DOHH2 (cell line): Measurements from ENCODE around the gene STARD10.

Experiments used
- H3F3A ChIP-seq: fragments of 200-600 bp; sonication (generic), shearing (Covaris generic); 2 replicates; pipeline ENCODE4 v1.6.0; 2016; ENCODE audit warnings: antibody characterized with exemption, mild to moderate bottlenecking; ENCODE audit not compliant: control insufficient read depth, insufficient read depth
- H3K27ac ChIP-seq: fragments of 200-600 bp; sonication (generic); 2 replicates; pipeline ENCODE4 v1.5.1; 2014; ENCODE audit warnings: low read depth, mild to moderate bottlenecking, low read length, moderate library complexity
- H3K27me3 ChIP-seq: fragments of 200-600 bp; sonication (generic); 2 replicates; pipeline ENCODE4 v1.6.1; 2014; ENCODE audit warnings: mild to moderate bottlenecking, low read length, mixed read lengths; ENCODE audit not compliant: control insufficient read depth
- H3K36me3 ChIP-seq: fragments of 200-600 bp; sonication (generic); 2 replicates; pipeline ENCODE4 v1.6.1; 2014; ENCODE audit warnings: mild to moderate bottlenecking, low read length, moderate library complexity, mixed read lengths; ENCODE audit not compliant: control insufficient read depth
- H3K4me1 ChIP-seq: fragments of 200-600 bp; sonication (generic); 2 replicates; pipeline ENCODE4 v1.6.1; 2014; ENCODE audit warnings: mild to moderate bottlenecking, low read length, mixed read lengths; ENCODE audit not compliant: control insufficient read depth
- H3K4me2 ChIP-seq: fragments of 200-600 bp; sonication (generic); 2 replicates; pipeline ENCODE4 v1.6.0; 2014; ENCODE audit warnings: mild to moderate bottlenecking, low read length, moderate library complexity
- H3K4me3 ChIP-seq: fragments of 200-600 bp; sonication (generic); 2 replicates; pipeline ENCODE4 v1.5.1; 2014; ENCODE audit warnings: mild to moderate bottlenecking, low read length, mixed read lengths
- H3K79me2 ChIP-seq: fragments of 200-600 bp; sonication (generic); 2 replicates; pipeline ENCODE4 v1.6.1; 2014; ENCODE audit warnings: mild to moderate bottlenecking, low read length, mixed read lengths; ENCODE audit not compliant: control insufficient read depth
- H3K9me2 ChIP-seq: fragments of 200-600 bp; sonication (generic); replicated peaks from 2 replicates; pipeline ENCODE4 v1.6.1; 2014; ENCODE audit warnings: mild to moderate bottlenecking, low read length, mixed read lengths; ENCODE audit not compliant: control insufficient read depth
- H3K9me3 ChIP-seq: fragments of 200-600 bp; sonication (generic); 2 replicates; pipeline ENCODE4 v1.6.1; 2014; ENCODE audit warnings: antibody characterized with exemption, low read length, mixed read lengths; ENCODE audit not compliant: control insufficient read depth, insufficient read depth
- H4K20me1 ChIP-seq: fragments of 200-600 bp; sonication (generic); 2 replicates; pipeline ENCODE4 v1.6.0; 2014; ENCODE audit warnings: low read depth, mild to moderate bottlenecking, antibody characterized with exemption, low read length, moderate library complexity; ENCODE audit not compliant: control insufficient read depth, insufficient read depth
- CTCF ChIP-seq: fragments of 200-600 bp; sonication (generic); IDR thresholded peaks from one replicate; pipeline ENCODE4 v1.5.1; 2014; ENCODE audit warnings: antibody characterized with exemption, mild to moderate bottlenecking, low read depth, low read length; ENCODE audit not compliant: poor library complexity, severe bottlenecking
- EZH2phosphoT487 ChIP-seq: fragments of 200-600 bp; sonication (generic); IDR thresholded peaks from 2 replicates; pipeline ENCODE4 v1.6.1; 2017; ENCODE audit warnings: borderline replicate concordance, mild to moderate bottlenecking, antibody characterized with exemption, low read length, moderate library complexity, mixed read lengths

The STARD10 gene

GRCh38 chr11:72805216-72805615, 11.4 kb upstream of the STARD10 start:
- no peaks in the 10 kb centered on the region for H3K9me3 ChIP-seq
- peaks cover 17% of the 10 kb centered on the region for H3F3A ChIP-seq
- no peaks in the 10 kb centered on the region for H3K27me3 ChIP-seq
- H4K20me1 ChIP-seq, result peaks cover 2% of the 10 kb centered on the region; the same call in 1 of the 2 replicates
- peaks cover under 1% of the 10 kb centered on the region; the same call in 1 of the 2 replicates for H3K79me2 ChIP-seq
- no peak overlapping the region for H3K4me2 ChIP-seq
- H3K4me1 ChIP-seq, result peaks cover 23% of the 10 kb centered on the region
- peaks cover 23% of the 10 kb centered on the region for H3K36me3 ChIP-seq
- no peak overlapping the region for H3K27ac ChIP-seq
- no peaks in the 10 kb centered on the region for H3K9me2 ChIP-seq
- H3K4me3 ChIP-seq, result no peak overlapping the region
- TF ChIP-seq CTCF (no peak), EZH2phosphoT487 (no peak)

GRCh38 chr11:72802822-72803221, 9.0 kb upstream of the STARD10 start:
- no peaks in the 10 kb centered on the region for H3K36me3 ChIP-seq
- no peak overlapping the region for H3K27ac ChIP-seq
- no peaks in the 10 kb centered on the region for H3K9me3 ChIP-seq
- no peak for TF ChIP-seq EZH2phosphoT487
- TF ChIP-seq CTCF, result no peak
- H4K20me1 ChIP-seq, result no peaks in the 10 kb centered on the region
- H3F3A ChIP-seq, result peaks cover 10% of the 10 kb centered on the region
- peaks cover 15% of the 10 kb centered on the region for H3K4me1 ChIP-seq
- H3K79me2 ChIP-seq, result no peaks in the 10 kb centered on the region
- H3K27me3 ChIP-seq, result no peaks in the 10 kb centered on the region
- H3K4me2 ChIP-seq, result no peak overlapping the region
- no peak overlapping the region for H3K4me3 ChIP-seq
- H3K9me2 ChIP-seq, result no peaks in the 10 kb centered on the region

GRCh38 chr11:72799441-72799840, 5.6 kb upstream of the STARD10 start:
- no peaks in the 10 kb centered on the region for H3K9me2 ChIP-seq
- H3K79me2 ChIP-seq, result no peaks in the 10 kb centered on the region
- peaks cover 5% of the 10 kb centered on the region; the same call in 1 of the 2 replicates for H3F3A ChIP-seq
- H3K27me3 ChIP-seq, result no peaks in the 10 kb centered on the region
- TF ChIP-seq CTCF, result no peak
- no peaks in the 10 kb centered on the region for H3K36me3 ChIP-seq
- H3K4me2 ChIP-seq, result no peak overlapping the region
- H3K4me3 ChIP-seq, result no peak overlapping the region
- no peak overlapping the region for H3K27ac ChIP-seq
- peaks cover 11% of the 10 kb centered on the region for H3K4me1 ChIP-seq
- no peaks in the 10 kb centered on the region for H3K9me3 ChIP-seq
- H4K20me1 ChIP-seq, result no peaks in the 10 kb centered on the region

GRCh38 chr11:72798361-72798760, 4.5 kb upstream of the STARD10 start:
- no peak overlapping the region for H3K4me2 ChIP-seq
- peaks cover 15% of the 10 kb centered on the region for H3K4me1 ChIP-seq
- peaks cover 2% of the 10 kb centered on the region; the same call in 1 of the 2 replicates for H3F3A ChIP-seq
- no peak overlapping the region for H3K27ac ChIP-seq
- no peaks in the 10 kb centered on the region for H3K79me2 ChIP-seq
- no peaks in the 10 kb centered on the region for H3K27me3 ChIP-seq
- no peaks in the 10 kb centered on the region for H4K20me1 ChIP-seq
- no peaks in the 10 kb centered on the region for H3K9me3 ChIP-seq
- no peaks in the 10 kb centered on the region for H3K36me3 ChIP-seq
- no peaks in the 10 kb centered on the region for H3K9me2 ChIP-seq
- H3K4me3 ChIP-seq, result no peak overlapping the region
- TF ChIP-seq EZH2phosphoT487 (no peak), CTCF (no peak)
